Keratinocyte (primary cell): ENCODE measurements around the gene CCDC126. TPM values are rescaled to one million over a fixed set of nuclear protein-coding genes. Genes with fewer than 3 reads are reported as not detected.

Source experiments
- DNase-seq: peaks from one replicate; pipeline ENCODE4 v3.0.0-alpha.2; 2011; ENCODE audit warnings: low read depth, missing footprints, low spot score
- FAIRE-seq: peaks from 2 replicates; lab custom pipeline; 2011; peaks lifted over from hg19 to GRCh38; lab: Jason Lieb, UNC
- H2AFZ ChIP-seq: 2 replicates; pipeline ENCODE4 v1.6.0; 2012; ENCODE audit warnings: low read length, control low read depth, inconsistent platforms; ENCODE audit not compliant: control insufficient read depth
- H3K27ac ChIP-seq: 2 replicates; pipeline ENCODE4 v1.5.1; 2011; ENCODE audit warnings: low read length; ENCODE audit not compliant: control insufficient read depth, insufficient read depth
- H3K27me3 ChIP-seq: 3 replicates; pipeline ENCODE4 v1.6.0; 2011; ENCODE audit warnings: low read length; ENCODE audit not compliant: control insufficient read depth, insufficient read depth; ENCODE audit errors: extremely low read depth
- H3K36me3 ChIP-seq, 2 experiments: 2 replicates in 1 of 2; 3 replicates in 1 of 2; pipeline ENCODE4 v1.5.1; 2011; ENCODE audit warnings: low read length in 2 of 2, mild to moderate bottlenecking in 1 of 2; ENCODE audit not compliant: control insufficient read depth in 2 of 2, insufficient read depth in 2 of 2; ENCODE audit errors: extremely low read depth in 1 of 2
- H3K4me1 ChIP-seq: 3 replicates; pipeline ENCODE4 v1.5.1; 2011; ENCODE audit warnings: low read length; ENCODE audit not compliant: control insufficient read depth, insufficient read depth; ENCODE audit errors: extremely low read depth
- H3K4me2 ChIP-seq: 3 replicates; pipeline ENCODE4 v1.6.0; 2011; ENCODE audit warnings: low read depth, low read length; ENCODE audit not compliant: control insufficient read depth, insufficient read depth; ENCODE audit errors: extremely low read depth
- H3K4me3 ChIP-seq, 3 experiments: fragments of 200-600 bp in 1 of 3; sonication (generic) in 1 of 3; 2 replicates in 2 of 3; 3 replicates in 1 of 3; pipeline ENCODE4 v1.5.1; 2011 to 2016; ENCODE audit warnings: low read length in 3 of 3, mild to moderate bottlenecking in 3 of 3, control low read depth in 2 of 3, inconsistent platforms in 1 of 3, low read depth in 1 of 3, mixed read lengths in 1 of 3, mixed run types in 1 of 3, moderate library complexity in 1 of 3; ENCODE audit not compliant: control insufficient read depth in 2 of 3, insufficient read depth in 2 of 3; ENCODE audit errors: extremely low read depth in 1 of 3
- H3K79me2 ChIP-seq: 2 replicates; pipeline ENCODE4 v1.6.0; 2012; ENCODE audit warnings: low read length; ENCODE audit not compliant: control insufficient read depth, insufficient read depth
- H3K9ac ChIP-seq: 3 replicates; pipeline ENCODE4 v1.6.0; 2011; ENCODE audit warnings: low read length; ENCODE audit not compliant: control insufficient read depth, insufficient read depth; ENCODE audit errors: extremely low read depth
- H3K9me1 ChIP-seq: 3 replicates; pipeline ENCODE4 v1.6.0; 2011; ENCODE audit warnings: low read length; ENCODE audit not compliant: control insufficient read depth, insufficient read depth; ENCODE audit errors: extremely low read depth
- H3K9me3 ChIP-seq: 2 replicates; pipeline ENCODE4 v1.5.1; 2012; ENCODE audit warnings: low read depth, low read length; ENCODE audit not compliant: control insufficient read depth
- H4K20me1 ChIP-seq: 3 replicates; pipeline ENCODE4 v1.6.0; 2011; ENCODE audit warnings: low read length; ENCODE audit not compliant: control insufficient read depth, insufficient read depth; ENCODE audit errors: extremely low read depth
- CTCF ChIP-seq, 3 experiments: IDR thresholded peaks in 1 of 3; conservative IDR thresholded peaks in 1 of 3; optimal IDR thresholded peaks in 1 of 3; 2 replicates in 2 of 3; 3 replicates in 1 of 3; pipeline versions ENCODE3 to v1.5.1; 2011; ENCODE audit warnings: low read length in 3 of 3, mild to moderate bottlenecking in 3 of 3, moderate library complexity in 2 of 3, control low read depth in 1 of 3, inconsistent platforms in 1 of 3; ENCODE audit not compliant: insufficient read depth in 2 of 3; ENCODE audit errors: extremely low read depth in 1 of 3
- EZH2 ChIP-seq: IDR thresholded peaks from one replicate; pipeline ENCODE4 v1.6.1; 2012; ENCODE audit warnings: inconsistent platforms, mild to moderate bottlenecking, low read length, moderate library complexity
- dilution Hi-C: fragments of 300-500 bp; cut with MboI; formaldehyde crosslinking; loops from one replicate; pipeline ENCODE4 v1.7.0; 2020; ENCODE audit warnings: low sequenced_read_pairs; ENCODE audit not compliant: extremely low pct_ligation_motif_present
- polyA plus RNA-seq, 5 experiments: library from polyadenylated mRNA; depleted of rRNA in 3 of 5; stranded (reverse) in 3 of 5; stranded (forward) in 1 of 5; unstranded in 1 of 5; fragments of >200 nt; gene quantifications; 1 replicate in 1 of 5; 2 replicates in 3 of 5; 3 replicates in 1 of 5; pipeline versions ENCODE4 v1.2.1 to v1.2.3, GENCODE V29; 2011 to 2012; ENCODE audit warnings: missing spikeins in 2 of 5, low read depth in 1 of 5, low replicate concordance in 1 of 5
- small RNA-seq, 3 experiments: library from RNA; depleted of rRNA; stranded (forward); fragments of <200 nt; gene quantifications; one replicate each; pipeline ENCODE3, GENCODE V24; 2012; ENCODE audit warnings: low read depth in 3 of 3, low replicate concordance in 1 of 3; ENCODE audit not compliant: insufficient read length in 3 of 3

The CCDC126 gene
- polyA plus RNA-seq, 1 donor (not counting 4 experiments of a cell fraction or from before 2014, with no cell fraction given), result 8.4 TPM

GRCh38 chr7:23693224-23693623, 96.0 kb downstream of the CCDC126 start:
- Histone ChIP-seq H3K79me2 (no peaks in the 10 kb centered on the region), H4K20me1 (no peaks in the 10 kb centered on the region), H3K36me3 (no peaks in the 10 kb centered on the region), H3K4me3 (no peak overlapping the region), H3K9me1 (no peaks in the 10 kb centered on the region), H3K27ac (no peak overlapping the region), H3K4me1 (no peaks in the 10 kb centered on the region), H2AFZ (no peak overlapping the region), H3K9ac (no peak overlapping the region), H3K9me3 (no peaks in the 10 kb centered on the region), H3K4me2 (no peak overlapping the region), H3K27me3 (no peaks in the 10 kb centered on the region)
- no peak for DNase-seq
- TF ChIP-seq EZH2 (no peak), CTCF (optimal IDR thresholded peaks at IDR 0.05 in 1 of 3, IDR thresholded peaks at IDR 0.05 in 1 of 3, conservative IDR thresholded peaks at IDR 0.05 in 1 of 3; ENCODE audit: extremely low read depth in 1 of 3, insufficient read depth in 2 of 3, low read length in 3 of 3) (no peak)
- dilution Hi-C loops, result no loop called here
- no peak for FAIRE-seq

Small RNA genes lying within 50 kb of the gene (small RNA-seq; reads per million reads assigned to genes)
- gene AC006026.2, result 0 reads per million in 3 experiments

Other genes starting within 250 kb of the CCDC126 start
- gene IGF2BP3, start 126.9 kb upstream of the CCDC126 start, polyA plus RNA-seq, result 13.8 to 22.3 TPM (median 18.9 TPM) in 3 replicates
- 62.4 to 92.6 TPM (median 71.6 TPM) in 3 replicates for gene TRA2A, start 65.4 kb upstream of the CCDC126 start, polyA plus RNA-seq
- gene FAM221A, start 82.8 kb downstream of the CCDC126 start, polyA plus RNA-seq, result 0.71 to 0.93 TPM (median 0.73 TPM) in 3 replicates
- 0.01 to 0.03 TPM in 2 of 3 replicates, not detected in the other for gene STK31, start 112.8 kb downstream of the CCDC126 start, polyA plus RNA-seq